Sciatic nerve (tissue), 2 donors: Measurements from ENCODE around the gene KIF4A. TPM values are rescaled to one million over a fixed set of nuclear protein-coding genes. Genes with fewer than 3 reads are reported as not detected.
A peak's percentile ranks its signal among the peaks of the same experiment; 100 is the strongest.

Experiments used
- ATAC-seq: fragments of 200-7000 bp; cut with Tn5 transposase; one replicate; pipeline ENCODE4 v1.9.1; 2020; ENCODE audit warnings: mild to moderate bottlenecking, moderate library complexity
- DNase-seq: peaks from one replicate; pipeline ENCODE4 v3.0.0-alpha.2; 2020; ENCODE audit warnings: low spot score
- intact Hi-C: fragments of 100-400 bp; cut with DNase I; formaldehyde crosslinking; loops from one replicate; pipeline ENCODE4 v1.14.2; 2022
- total RNA-seq: library from RNA; stranded (reverse); fragmentation: NEBNext Ultra II Directional; extraction: Animal tissue kit (Norgen Biotek cat#: 25700); gene quantifications from one replicate; pipeline ENCODE4 v1.2.1, GENCODE V29; 2021
- donor health status: DM: no; HTN: no; CAD: no.
- donor health status: DM: no; HTN: no; CAD: no.

The KIF4A gene
- total RNA-seq, 1 donor from 2014 or later, result 0.18 TPM

GRCh38 chrX:70453024-70453618 lies 163.2 kb downstream of the KIF4A start:
- no peak for DNase-seq
- no peak for ATAC-seq
- intact Hi-C loops, result no loop called here

- intact Hi-C loops, result no loop called here
- DNase-seq, result peak; percentile 80
- ATAC-seq, result peak; percentile 93
These were observed 164.8 kb downstream of the KIF4A start for GRCh38 chrX:70454441-70455365.

GRCh38 chrX:70455366-70456202 lies 165.7 kb downstream of the KIF4A start:
- ATAC-seq (peak; percentile 9), DNase-seq (no peak)
- intact Hi-C loops, result no loop called here

- DNase-seq (no peak), ATAC-seq (no peak)
- intact Hi-C loops, result no loop called here
These were observed 166.4 kb downstream of the KIF4A start for GRCh38 chrX:70456256-70456655.

- DNase-seq, result no peak
- ATAC-seq, result no peak
- intact Hi-C loops, result no loop called here
These were observed 171.1 kb downstream of the KIF4A start for GRCh38 chrX:70461026-70461425.

GRCh38 chrX:70464051-70464450 lies 174.1 kb downstream of the KIF4A start:
- ATAC-seq (no peak), DNase-seq (no peak)
- intact Hi-C loops, result no loop called here

GRCh38 chrX:70466968-70467367 lies 177.1 kb downstream of the KIF4A start:
- ATAC-seq (no peak), DNase-seq (no peak)
- intact Hi-C loops, result no loop called here

GRCh38 chrX:70468709-70469108 lies 178.8 kb downstream of the KIF4A start:
- intact Hi-C loops, result no loop called here

More at GRCh38 chrX:70468709-70469108, 178.8 kb downstream of the KIF4A start:
- DNase-seq, result no peak
- ATAC-seq, result no peak

Other genes with a start within 250 kb of the KIF4A start
- not detected for gene AWAT2, start 240.2 kb upstream of the KIF4A start, total RNA-seq
- gene OTUD6A, start 227.6 kb upstream of the KIF4A start, total RNA-seq, result not detected
- gene IGBP1, start 156.7 kb upstream of the KIF4A start, total RNA-seq, result 44.0 TPM
- not detected for gene DGAT2L6, start 112.6 kb upstream of the KIF4A start, total RNA-seq
- gene AWAT1, start 55.4 kb upstream of the KIF4A start, total RNA-seq, result not detected
- gene P2RY4, start 29.9 kb upstream of the KIF4A start, total RNA-seq, result 1.0 TPM
- not detected for gene ARR3, start 21.8 kb upstream of the KIF4A start, total RNA-seq
- gene RAB41, start 7.9 kb upstream of the KIF4A start, total RNA-seq, result not detected
- gene PDZD11, start 177 bp upstream of the KIF4A start, total RNA-seq, result 21.0 TPM
- gene GDPD2, start 133.2 kb downstream of the KIF4A start, total RNA-seq, result 0.22 TPM
- 14.8 TPM for gene DLG3, start 154.7 kb downstream of the KIF4A start, total RNA-seq